ENCODE data around the gene CD72.

CD72 gene

GRCh38 chr9:35628389-35628991 is 10.3 kb upstream of the CD72 start:
- no peak for ATAC-seq
- TF ChIP-seq CREB5 (CRISPR knock-in tag; IDR thresholded peaks at IDR 0.05; ENCODE audit: low read depth) (no peak), ESRRG (CRISPR knock-in tag; IDR thresholded peaks at IDR 0.05) (no peak), ZNF8 (CRISPR knock-in tag; IDR thresholded peaks at IDR 0.05) (no peak), OSR1 (CRISPR knock-in tag; IDR thresholded peaks at IDR 0.05) (no peak), RARB (CRISPR knock-in tag; IDR thresholded peaks at IDR 0.05) (no peak), CSRNP3 (CRISPR knock-in tag; IDR thresholded peaks at IDR 0.05) (no peak), POU6F1 (CRISPR knock-in tag; IDR thresholded peaks at IDR 0.05; ENCODE audit: borderline replicate concordance, low read depth) (no peak), TCF4 (CRISPR knock-in tag; IDR thresholded peaks at IDR 0.05; ENCODE audit: borderline replicate concordance) (no peak), ZNF565 (CRISPR knock-in tag; conservative IDR thresholded peaks at IDR 0.05; ENCODE audit: low read depth) (no peak), PATZ1 (CRISPR knock-in tag; IDR thresholded peaks at IDR 0.05; ENCODE audit: borderline replicate concordance) (no peak), TOX (CRISPR knock-in tag; IDR thresholded peaks at IDR 0.05; ENCODE audit: borderline replicate concordance) (no peak), PPARA (CRISPR knock-in tag; IDR thresholded peaks at IDR 0.05; ENCODE audit: borderline replicate concordance) (no peak), ARNTL (CRISPR knock-in tag; IDR thresholded peaks at IDR 0.05; ENCODE audit: borderline replicate concordance, low read depth) (no peak), ZFP3 (CRISPR knock-in tag; IDR thresholded peaks at IDR 0.05) (no peak), ZC3H10 (CRISPR knock-in tag; IDR thresholded peaks at IDR 0.05) (no peak), ZFP30 (CRISPR knock-in tag; IDR thresholded peaks at IDR 0.05) (no peak)

GRCh38 chr9:35627575-35627974 is 9.4 kb upstream of the CD72 start:
- no peak for ATAC-seq
- TF ChIP-seq ZC3H10 (CRISPR knock-in tag; IDR thresholded peaks at IDR 0.05) (no peak), ZNF8 (CRISPR knock-in tag; IDR thresholded peaks at IDR 0.05) (no peak), BACH2 (CRISPR knock-in tag; IDR thresholded peaks at IDR 0.05; ENCODE audit: borderline replicate concordance) (no peak)

- no peak for ATAC-seq
- TF ChIP-seq ZFP30 (CRISPR knock-in tag; IDR thresholded peaks at IDR 0.05) (no peak), ARNTL (CRISPR knock-in tag; IDR thresholded peaks at IDR 0.05; ENCODE audit: borderline replicate concordance, low read depth) (no peak), GLIS3 (CRISPR knock-in tag; IDR thresholded peaks at IDR 0.05) (no peak), POU6F1 (CRISPR knock-in tag; IDR thresholded peaks at IDR 0.05; ENCODE audit: borderline replicate concordance, low read depth) (no peak), TCF4 (CRISPR knock-in tag; IDR thresholded peaks at IDR 0.05; ENCODE audit: borderline replicate concordance) (no peak), ESRRG (CRISPR knock-in tag; IDR thresholded peaks at IDR 0.05) (no peak), ISL1 (CRISPR knock-in tag; IDR thresholded peaks at IDR 0.05) (no peak), ZFP3 (CRISPR knock-in tag; IDR thresholded peaks at IDR 0.05) (no peak), ZNF8 (CRISPR knock-in tag; IDR thresholded peaks at IDR 0.05) (no peak), SNAI2 (CRISPR knock-in tag; IDR thresholded peaks at IDR 0.05) (no peak), PATZ1 (CRISPR knock-in tag; IDR thresholded peaks at IDR 0.05; ENCODE audit: borderline replicate concordance) (no peak), ZNF565 (CRISPR knock-in tag; conservative IDR thresholded peaks at IDR 0.05; ENCODE audit: low read depth) (no peak), CSRNP3 (CRISPR knock-in tag; IDR thresholded peaks at IDR 0.05) (no peak)
Measured at GRCh38 chr9:35619800-35620158, 1.6 kb upstream of the CD72 start.

All from SK-N-SH treated with all-trans-retinoic acid at 6 μM for 48 hours (cell line).